NOMO-1 treated with DMSO at 0.1 percent for 48 hours (cell line): ENCODE results near the gene SMIM33.
"Not testable (repeated sequence)": the region's sequence is repeated elsewhere in the genome, so short reads cannot be mapped to it uniquely, and the experiment has no call there.

Experiments
- DNase-seq: peaks from one replicate; lab custom pipeline; 2025; ENCODE audit not compliant: unreplicated experiment; lab: John Stamatoyannopoulos, UW

The SMIM33 gene

DNA sequence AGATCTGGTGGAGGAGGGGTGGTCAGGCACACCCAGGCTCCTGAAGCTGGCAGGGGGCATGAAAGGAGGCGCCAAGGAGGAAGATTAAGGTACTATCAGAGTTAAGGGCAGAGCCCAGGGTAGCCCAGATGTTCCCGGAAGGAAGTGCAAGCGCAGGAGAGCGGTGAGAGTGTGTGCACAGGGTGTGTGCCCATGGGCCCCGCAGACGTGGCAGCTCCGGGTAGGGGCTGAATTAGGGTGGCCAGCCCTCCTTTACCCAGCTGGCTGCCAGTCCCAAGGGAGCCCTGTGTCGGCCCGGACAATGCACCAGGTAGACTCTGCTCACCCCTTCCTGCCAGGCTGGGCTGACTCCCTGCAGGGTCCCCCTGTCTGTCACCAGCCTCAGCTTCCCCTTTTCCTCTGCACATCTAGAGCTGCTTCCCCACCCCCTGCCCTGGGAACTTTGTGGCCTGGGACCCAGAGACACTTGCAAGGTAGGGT is at the start of gene SMIM33:
Gene SMIM33, plus strand, starts transcription at position 184 of the 480 bp plus-strand sequence. Its CDS starts 118 bp downstream, at position 302.
- DNase-seq: peak; percentile 65

- DNase-seq: peak; percentile 82
These were observed 48.4 kb upstream of the SMIM33 start for GRCh38 chr5:139422307-139422893.

DNA sequence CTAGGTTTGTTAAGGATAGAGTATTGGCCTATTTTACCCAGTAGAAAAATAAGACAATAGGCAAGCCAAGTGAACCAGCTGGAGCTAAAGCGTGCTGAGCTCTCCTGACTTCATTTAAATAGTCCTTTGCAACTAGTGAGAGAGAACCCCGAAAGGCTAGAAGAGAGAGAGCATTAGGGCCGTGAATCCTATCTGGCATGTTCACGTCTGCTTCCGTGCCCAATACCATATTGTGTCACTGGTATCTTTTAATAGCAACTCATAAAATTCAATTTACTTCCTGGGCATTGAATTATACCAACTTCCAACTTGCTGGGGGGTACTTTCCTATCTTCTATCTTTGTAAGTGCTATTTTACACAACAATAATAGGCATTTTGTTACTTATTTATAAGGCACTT is 45.3 kb upstream of the SMIM33 start:
- no peak for DNase-seq

- no peak for DNase-seq
These were observed 44.5 kb upstream of the SMIM33 start for GRCh38 chr5:139426203-139426885.

DNA sequence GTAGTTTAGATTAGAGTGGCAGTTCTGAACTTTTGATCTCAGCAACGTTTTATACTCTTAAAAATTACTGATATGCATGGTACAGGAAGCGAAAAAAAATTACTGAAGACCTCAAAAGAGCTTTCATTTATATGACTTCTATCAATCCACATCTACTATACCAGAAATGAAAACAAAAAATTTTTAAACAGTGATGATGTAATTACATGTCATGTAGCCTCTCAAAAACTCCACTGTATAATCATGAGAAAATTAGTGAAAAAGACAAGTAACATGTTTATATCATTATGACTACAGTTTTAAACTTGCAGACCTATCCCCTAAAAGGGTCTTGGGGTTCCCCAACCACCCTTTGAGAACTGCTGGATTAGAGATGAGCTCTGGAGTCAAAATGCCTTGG is 40.8 kb upstream of the SMIM33 start:
- no peak for DNase-seq

GRCh38 chr5:139431706-139432105 is 39.1 kb upstream of the SMIM33 start:
- DNase-seq: no peak

DNA sequence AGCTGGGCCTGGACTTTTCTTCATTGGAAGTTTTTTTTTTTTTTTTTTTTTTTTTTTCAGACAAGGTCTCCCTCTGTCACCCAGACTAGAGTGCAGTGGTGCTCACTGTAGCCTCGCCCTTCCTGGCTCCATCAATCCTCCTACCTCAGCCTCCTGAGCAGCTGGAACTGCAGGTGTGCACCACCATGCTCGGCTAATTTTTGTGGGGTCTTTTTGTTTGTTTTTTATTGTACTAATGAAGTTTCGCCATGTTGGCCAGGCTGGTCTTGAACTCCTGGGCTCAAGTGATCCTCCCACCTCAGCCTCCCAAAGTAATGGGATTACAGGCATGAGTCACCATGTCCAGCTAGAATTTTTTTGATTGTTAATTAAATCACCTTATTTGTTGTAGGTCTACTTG is 35.1 kb upstream of the SMIM33 start:
- DNase-seq: no peak

DNA sequence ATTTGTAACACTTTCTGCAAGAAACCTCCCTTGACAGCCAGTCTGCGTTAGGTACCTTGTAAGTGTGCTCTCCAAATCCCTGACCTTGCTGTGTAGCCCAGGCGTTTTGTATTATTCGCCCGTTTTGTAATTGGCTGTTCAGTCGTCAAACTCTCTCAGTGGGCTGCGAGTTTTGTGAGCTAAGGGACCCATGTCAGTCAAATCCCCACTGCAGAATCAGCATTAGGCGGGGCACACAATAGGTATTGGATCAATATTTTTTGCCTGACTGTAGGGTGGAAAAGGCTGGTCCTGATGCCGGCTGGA is 32.1 kb upstream of the SMIM33 start:
- no peak for DNase-seq

GRCh38 chr5:139439013-139439903 is 31.5 kb upstream of the SMIM33 start, which contains the start of gene DNAJC18:
Gene DNAJC18 (minus strand): TSS chr5:139439525. CDS start chr5:139439445, 80 bp downstream.
- DNase-seq: peak; percentile 85

GRCh38 chr5:139440416-139440815 is 30.4 kb upstream of the SMIM33 start:
- DNase-seq: not testable (repeated sequence)

DNA sequence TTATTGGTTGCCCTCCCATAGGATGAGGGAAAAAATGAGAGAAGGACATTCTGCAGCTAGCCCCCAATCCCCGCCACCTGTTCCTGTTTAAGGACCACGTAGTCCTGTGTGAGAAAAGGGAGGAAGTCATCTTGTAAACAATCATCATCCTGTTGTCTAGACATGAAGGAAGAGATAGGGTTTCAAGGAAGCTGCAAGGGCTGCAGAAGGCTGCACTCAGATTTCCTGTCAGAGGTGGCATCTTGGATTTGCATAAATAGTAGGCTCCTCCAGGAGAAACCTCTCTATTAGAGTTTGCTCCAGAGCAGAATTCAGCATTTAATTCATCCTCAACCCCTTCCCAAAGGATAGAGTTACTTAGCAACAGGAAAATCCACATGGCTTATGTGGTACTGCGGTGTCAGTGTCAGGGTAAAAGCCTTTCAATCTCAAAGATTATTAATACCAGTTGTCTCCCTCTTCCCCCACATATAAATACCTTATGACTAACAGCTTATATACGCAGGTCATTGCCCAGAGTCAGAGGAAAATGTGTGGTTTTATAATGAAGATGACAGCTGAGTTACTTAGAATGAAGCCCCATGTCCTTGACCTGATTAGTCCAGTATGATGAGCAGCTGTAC is 26.9 kb upstream of the SMIM33 start:
- DNase-seq: no peak

DNA sequence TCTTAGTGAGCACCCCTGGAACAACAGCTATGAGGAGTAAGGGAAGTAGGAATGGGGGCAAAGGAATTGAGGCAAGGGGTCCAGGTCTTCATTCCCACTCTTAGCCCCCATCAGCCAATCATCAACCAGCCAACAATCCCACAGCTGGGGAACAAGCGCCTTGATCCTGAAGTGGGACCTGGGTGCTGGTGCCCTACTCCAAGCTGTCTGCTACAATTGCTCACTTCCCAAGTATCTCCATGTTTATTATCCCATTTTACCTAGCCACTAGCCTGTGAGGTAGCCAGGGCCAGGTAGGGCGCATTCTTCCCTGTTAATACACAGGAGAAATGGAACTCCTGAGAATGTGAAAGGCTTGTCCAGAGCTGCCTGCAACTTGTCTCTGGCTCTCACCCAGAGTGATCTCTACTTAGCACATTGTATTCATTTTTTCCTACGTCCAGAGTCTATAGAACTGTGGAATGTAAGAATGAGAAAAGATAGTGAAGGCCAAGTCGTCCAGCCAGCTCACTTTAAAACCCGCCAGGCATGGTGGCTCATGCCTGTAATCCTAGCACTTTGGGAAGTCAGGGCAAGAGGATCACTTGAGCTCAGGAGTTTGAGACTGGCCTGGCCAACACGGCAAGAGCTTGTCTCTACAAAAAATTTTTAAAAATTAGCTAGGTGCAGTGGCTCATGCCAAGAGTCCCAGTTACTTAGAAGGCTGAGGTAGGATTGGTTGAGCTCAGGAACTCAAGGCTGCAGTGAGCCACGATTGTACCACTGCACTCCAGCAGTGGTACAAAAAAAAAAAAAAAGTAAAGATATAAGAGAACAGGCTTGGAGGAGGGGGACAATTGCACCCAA is 25.3 kb upstream of the SMIM33 start:
- no peak for DNase-seq

GRCh38 chr5:139446956-139447779 is 23.6 kb upstream of the SMIM33 start:
- no peak for DNase-seq

- no peak for DNase-seq
These were observed 19.6 kb upstream of the SMIM33 start for GRCh38 chr5:139451176-139451575.

- no peak for DNase-seq
These were observed 18.7 kb upstream of the SMIM33 start for GRCh38 chr5:139451878-139452660.

DNA sequence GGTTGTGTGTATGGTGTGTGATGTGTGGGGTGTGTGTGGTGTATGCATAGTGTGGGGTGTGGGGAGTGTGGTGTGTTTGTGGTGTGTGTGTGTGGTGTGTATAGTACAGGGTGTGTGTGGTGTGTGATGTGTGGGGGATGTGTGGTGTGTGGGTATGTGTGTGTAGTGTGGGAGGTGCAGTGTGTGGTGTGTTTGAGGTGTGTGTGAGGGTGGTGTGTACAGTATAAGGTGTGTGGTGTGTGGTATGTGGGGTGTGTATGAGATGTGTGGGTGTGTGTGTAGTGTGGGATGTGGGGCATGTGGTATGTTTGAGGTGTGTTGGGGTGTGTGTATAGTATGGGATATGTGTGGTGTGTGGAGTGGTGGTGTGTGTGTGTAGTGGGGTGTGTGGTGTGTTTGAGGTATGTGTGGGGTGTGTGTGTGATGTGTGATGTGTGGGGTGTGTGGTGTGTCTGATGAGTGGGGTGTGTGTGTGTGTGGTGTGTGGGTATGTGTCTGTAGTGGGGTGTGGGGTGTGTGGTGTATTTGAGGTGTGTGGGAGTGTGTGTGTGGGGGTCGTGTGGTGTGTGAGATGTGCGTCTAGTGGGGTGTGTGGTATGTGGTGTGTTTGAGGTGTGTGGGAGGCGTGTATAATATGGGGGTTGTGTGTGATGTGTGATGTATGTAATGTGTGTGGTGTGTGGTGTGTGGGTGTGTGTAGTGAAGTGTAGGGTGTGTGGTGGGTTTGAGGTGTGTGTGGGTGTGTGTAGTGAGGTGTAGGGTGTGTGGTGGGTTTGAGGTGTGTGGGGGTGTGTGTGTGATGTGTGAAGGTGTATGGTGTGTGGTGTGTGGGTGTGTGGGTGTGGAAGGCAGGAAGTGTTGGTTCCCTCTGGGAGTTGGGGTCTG is 16.9 kb upstream of the SMIM33 start:
- no peak for DNase-seq

DNA sequence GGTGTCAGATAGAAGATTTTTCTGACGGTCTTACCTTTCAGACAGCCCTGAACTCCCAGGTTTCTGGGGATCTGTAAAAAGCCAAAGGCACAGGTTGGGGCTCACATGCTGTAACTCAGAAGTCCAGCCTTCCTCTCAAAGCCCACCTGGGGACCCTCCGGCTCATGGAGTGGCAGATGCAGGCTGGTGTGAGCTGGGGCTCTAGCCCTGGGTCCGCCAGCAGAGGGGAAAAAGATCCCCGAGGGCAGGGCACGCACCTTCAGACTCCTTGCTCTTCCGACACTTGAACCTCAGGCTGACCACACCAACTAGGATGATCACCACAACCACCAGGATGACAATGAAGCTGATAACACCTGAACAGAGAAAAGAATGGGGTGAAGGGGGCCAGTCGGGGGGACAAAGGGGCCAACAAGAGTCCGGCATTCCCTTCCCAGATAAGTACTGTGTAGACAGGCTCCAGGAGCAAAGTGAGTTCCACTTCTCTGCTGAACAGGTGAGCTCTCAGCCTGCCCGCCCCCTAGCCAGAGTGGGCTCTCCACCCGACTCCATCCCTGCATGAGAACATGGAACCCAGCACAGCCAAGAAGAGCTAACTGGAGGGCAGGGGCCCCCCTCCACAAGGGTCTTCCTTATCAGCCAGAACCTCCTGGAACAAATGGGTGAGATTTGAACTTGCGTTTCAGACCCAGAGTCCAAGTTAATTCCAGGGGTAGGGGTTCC is 16.1 kb upstream of the SMIM33 start:
- no peak for DNase-seq
